Fibroblast of lung (primary cell): Measurements from ENCODE around the gene CSNK1E. TPM values are rescaled to one million over a fixed set of nuclear protein-coding genes. Genes with fewer than 3 reads are reported as not detected.

Source experiments
- DNase-seq, 2 donors: peaks; one replicate each; pipeline versions ENCODE4 v3.0.0 to v3.0.0-alpha.2; 2010; ENCODE audit warnings: low read depth in 2 of 2
- H2AFZ ChIP-seq: 2 replicates; pipeline ENCODE4 v1.5.1; 2012; ENCODE audit warnings: low read length, control low read depth, inconsistent platforms
- H3K27ac ChIP-seq: 2 replicates; pipeline ENCODE4 v1.5.1; 2011; ENCODE audit warnings: low read length, control low read depth; ENCODE audit not compliant: insufficient read depth
- H3K27me3 ChIP-seq: 2 replicates; pipeline ENCODE4 v1.5.1; 2011; ENCODE audit warnings: mild to moderate bottlenecking, low read length; ENCODE audit not compliant: control insufficient read depth, insufficient read depth
- H3K36me3 ChIP-seq: 2 replicates; pipeline ENCODE4 v1.5.1; 2011; ENCODE audit warnings: low read length; ENCODE audit not compliant: control insufficient read depth, insufficient read depth
- H3K4me1 ChIP-seq: 2 replicates; pipeline ENCODE4 v1.5.1; 2011; ENCODE audit warnings: low read length; ENCODE audit not compliant: control insufficient read depth, insufficient read depth; ENCODE audit errors: extremely low read depth
- H3K4me2 ChIP-seq: 2 replicates; pipeline ENCODE4 v1.5.1; 2011; ENCODE audit warnings: low read length, control low read depth; ENCODE audit not compliant: insufficient read depth; ENCODE audit errors: extremely low read depth
- H3K4me3 ChIP-seq, 4 experiments: fragments of 200-600 bp in 1 of 4; sonication (generic) in 1 of 4; replicated peaks in 1 of 4; 2 replicates each; pipeline ENCODE4 v1.5.1; 2011 to 2016; ENCODE audit warnings: low read length in 4 of 4, low read depth in 3 of 4, mild to moderate bottlenecking in 3 of 4, control low read depth in 2 of 4, inconsistent platforms in 1 of 4, mixed read lengths in 1 of 4; ENCODE audit not compliant: insufficient read depth in 1 of 4; ENCODE audit errors: control extremely low read depth in 1 of 4
- H3K79me2 ChIP-seq: 2 replicates; pipeline ENCODE4 v1.5.1; 2012; ENCODE audit warnings: mild to moderate bottlenecking, low read length, inconsistent platforms; ENCODE audit not compliant: control insufficient read depth, insufficient read depth
- H3K9ac ChIP-seq: 2 replicates; pipeline ENCODE4 v1.5.1; 2011; ENCODE audit warnings: mild to moderate bottlenecking, low read length, control low read depth; ENCODE audit not compliant: insufficient read depth
- H3K9me3 ChIP-seq: 2 replicates; pipeline ENCODE4 v1.5.1; 2012; ENCODE audit warnings: low read depth, low read length; ENCODE audit not compliant: control insufficient read depth, insufficient read depth
- H4K20me1 ChIP-seq: 2 replicates; pipeline ENCODE4 v1.5.1; 2011; ENCODE audit warnings: low read length; ENCODE audit not compliant: control insufficient read depth, insufficient read depth; ENCODE audit errors: extremely low read depth
- EZH2 ChIP-seq: IDR thresholded peaks from 2 replicates; pipeline ENCODE4 v1.5.1; 2012; ENCODE audit warnings: low read length, control low read depth, mild to moderate bottlenecking; ENCODE audit errors: missing control alignments
- polyA plus RNA-seq, 2 donors: library from polyadenylated mRNA; depleted of rRNA in 1 of 2; stranded (reverse) in 1 of 2; unstranded in 1 of 2; fragments of >200 nt; gene quantifications; 2 replicates each; pipeline ENCODE4 v1.2.1, GENCODE V29; 2011 to 2012; ENCODE audit warnings: missing spikeins in 1 of 2
- total RNA-seq: library from RNA; depleted of rRNA; stranded (reverse); fragments of >200 nt; gene quantifications from 2 replicates; pipeline ENCODE4 v1.2.1, GENCODE V29; 2014
- TF ChIP-seq, protein P1 (sequence below), 2 donors: IDR thresholded peaks in 1 of 2; conservative IDR thresholded peaks in 1 of 2; 1 replicate in 1 of 2; 2 replicates in 1 of 2; pipeline ENCODE4 v1.5.1; 2011 to 2012; ENCODE audit warnings: low read length in 2 of 2, control low read depth in 1 of 2, inconsistent platforms in 1 of 2, low read depth in 1 of 2, mild to moderate bottlenecking in 1 of 2

The CSNK1E gene
- total and polyA plus RNA-seq, 2 donors (not counting 1 experiment from before 2014, with no cell fraction given), result 99.3 to 121 TPM

- Histone ChIP-seq H4K20me1 (no peaks in the 10 kb centered on the region), H3K27me3 (no peaks in the 10 kb centered on the region), H3K27ac (no peak overlapping the region)
Observed at GRCh38 chr22:38255697-38256096, 61.5 kb downstream of the CSNK1E start.

GRCh38 chr22:38251341-38251692 lies 65.9 kb downstream of the CSNK1E start:
- Histone ChIP-seq H3K79me2 (peaks cover 64% of the 10 kb centered on the region), H3K9ac (no peak overlapping the region), H3K4me2 (no peak overlapping the region), H3K4me3 (no peak overlapping the region), H3K4me1 (peaks cover 4% of the 10 kb centered on the region), H4K20me1 (no peaks in the 10 kb centered on the region), H2AFZ (no peak overlapping the region), H3K27me3 (no peaks in the 10 kb centered on the region), H3K36me3 (peaks cover 8% of the 10 kb centered on the region), H3K9me3 (no peaks in the 10 kb centered on the region), H3K27ac (no peak overlapping the region)
- TF ChIP-seq, protein P1, sequence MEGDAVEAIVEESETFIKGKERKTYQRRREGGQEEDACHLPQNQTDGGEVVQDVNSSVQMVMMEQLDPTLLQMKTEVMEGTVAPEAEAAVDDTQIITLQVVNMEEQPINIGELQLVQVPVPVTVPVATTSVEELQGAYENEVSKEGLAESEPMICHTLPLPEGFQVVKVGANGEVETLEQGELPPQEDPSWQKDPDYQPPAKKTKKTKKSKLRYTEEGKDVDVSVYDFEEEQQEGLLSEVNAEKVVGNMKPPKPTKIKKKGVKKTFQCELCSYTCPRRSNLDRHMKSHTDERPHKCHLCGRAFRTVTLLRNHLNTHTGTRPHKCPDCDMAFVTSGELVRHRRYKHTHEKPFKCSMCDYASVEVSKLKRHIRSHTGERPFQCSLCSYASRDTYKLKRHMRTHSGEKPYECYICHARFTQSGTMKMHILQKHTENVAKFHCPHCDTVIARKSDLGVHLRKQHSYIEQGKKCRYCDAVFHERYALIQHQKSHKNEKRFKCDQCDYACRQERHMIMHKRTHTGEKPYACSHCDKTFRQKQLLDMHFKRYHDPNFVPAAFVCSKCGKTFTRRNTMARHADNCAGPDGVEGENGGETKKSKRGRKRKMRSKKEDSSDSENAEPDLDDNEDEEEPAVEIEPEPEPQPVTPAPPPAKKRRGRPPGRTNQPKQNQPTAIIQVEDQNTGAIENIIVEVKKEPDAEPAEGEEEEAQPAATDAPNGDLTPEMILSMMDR (conservative IDR thresholded peaks at IDR 0.05 in 1 of 2, IDR thresholded peaks at IDR 0.05 in 1 of 2; ENCODE audit: low read depth in 1 of 2, low read length in 2 of 2), result no peak
- TF ChIP-seq EZH2, result no peak
- no peak for DNase-seq

More at GRCh38 chr22:38255697-38256096, 61.5 kb downstream of the CSNK1E start:
- H3K4me1 ChIP-seq, result peaks cover 17% of the 10 kb centered on the region
- no peak overlapping the region for H2AFZ ChIP-seq
- H3K9ac ChIP-seq, result no peak overlapping the region
- DNase-seq, result no peak
- peaks cover 67% of the 10 kb centered on the region for H3K79me2 ChIP-seq
- no peaks in the 10 kb centered on the region for H3K36me3 ChIP-seq
- no peak overlapping the region for H3K4me3 ChIP-seq
- no peak overlapping the region for H3K4me2 ChIP-seq
- no peaks in the 10 kb centered on the region for H3K9me3 ChIP-seq
- TF ChIP-seq, protein P1 (conservative IDR thresholded peaks at IDR 0.05 in 1 of 2, IDR thresholded peaks at IDR 0.05 in 1 of 2; ENCODE audit: low read depth in 1 of 2, low read length in 2 of 2), result no peak
- no peak for TF ChIP-seq EZH2

GRCh38 chr22:38250643-38251340 lies 66.4 kb downstream of the CSNK1E start:
- Histone ChIP-seq H2AFZ (no peak overlapping the region), H4K20me1 (no peaks in the 10 kb centered on the region), H3K27ac (no peak overlapping the region), H3K36me3 (peaks cover 13% of the 10 kb centered on the region), H3K4me3 (no peak overlapping the region), H3K4me2 (no peak overlapping the region), H3K4me1 (peaks cover 4% of the 10 kb centered on the region), H3K9ac (no peak overlapping the region), H3K79me2 (peaks cover 62% of the 10 kb centered on the region), H3K27me3 (no peaks in the 10 kb centered on the region), H3K9me3 (no peaks in the 10 kb centered on the region)
- TF ChIP-seq, protein P1 (conservative IDR thresholded peaks at IDR 0.05 in 1 of 2, IDR thresholded peaks at IDR 0.05 in 1 of 2; ENCODE audit: low read depth in 1 of 2, low read length in 2 of 2), result no peak
- TF ChIP-seq EZH2, result no peak
- DNase-seq, result no peak
